ENCODE data around the gene CHCHD3.

DNA sequence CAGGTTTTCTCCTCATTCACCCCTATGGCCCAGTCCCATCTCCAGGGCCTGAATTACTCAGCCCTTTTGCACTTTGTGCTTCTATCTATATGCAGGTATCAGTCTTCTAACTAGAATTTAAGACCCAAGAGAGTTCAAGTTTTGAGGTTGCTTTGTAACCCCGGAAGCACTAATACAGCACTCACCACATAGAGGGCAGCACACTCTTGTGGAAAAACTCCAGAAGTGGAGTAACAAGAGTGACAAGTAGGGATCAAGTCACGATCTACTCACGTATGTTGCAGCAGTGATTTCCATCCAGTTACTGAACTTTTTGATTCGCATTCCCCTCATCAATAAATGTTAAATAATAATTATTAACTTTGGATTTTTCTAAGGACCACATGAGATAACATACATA lies 151.0 kb downstream of the CHCHD3 start:
- TF ChIP-seq EZH2 (IDR thresholded peaks at IDR 0.05) (no peak), POLR2AphosphoS5 (IDR thresholded peaks at IDR 0.05; ENCODE audit: borderline replicate concordance, low read depth, low read length) (no peak)
